Tibial nerve (tissue), 4 donors: Measurements from ENCODE around the gene TSEN34. TPM values are rescaled to one million over a fixed set of nuclear protein-coding genes. Genes with fewer than 3 reads are reported as not detected.
"Not testable (repeated sequence)": the region's sequence is repeated elsewhere in the genome, so short reads cannot be mapped to it uniquely, and the experiment has no call there.

ENCODE experiments used
- DNase-seq, 2 donors: peaks; one replicate each; pipeline ENCODE4 v3.0.0-alpha.2; 2019; ENCODE audit warnings: low spot score in 2 of 2
- H3K27ac ChIP-seq, 4 donors: fragments of 200-600 bp; sonication (generic) in 3 of 4; one replicate each; pipeline ENCODE4 v1.5.1; 2017 to 2019; ENCODE audit warnings: mild to moderate bottlenecking in 1 of 4
- H3K27me3 ChIP-seq, 2 donors: fragments of 200-600 bp; sonication (generic) in 1 of 2; one replicate each; pipeline versions ENCODE4 v1.5.1 to v1.6.0; 2017 to 2019
- H3K36me3 ChIP-seq, 3 donors: fragments of 200-600 bp; sonication (generic); one replicate each; pipeline ENCODE4 v1.5.1; 2018 to 2019
- H3K4me1 ChIP-seq, 4 donors: fragments of 200-600 bp; sonication (generic) in 3 of 4; one replicate each; pipeline ENCODE4 v1.5.1; 2017 to 2019
- H3K4me3 ChIP-seq, 4 donors: fragments of 200-600 bp; sonication (generic) in 3 of 4; one replicate each; pipeline ENCODE4 v1.5.1; 2017 to 2019; ENCODE audit warnings: mild to moderate bottlenecking in 1 of 4, moderate library complexity in 1 of 4
- H3K9me3 ChIP-seq, 4 donors: fragments of 200-600 bp; sonication (generic) in 3 of 4; one replicate each; pipeline ENCODE4 v1.5.1; 2017 to 2019
- EP300 ChIP-seq, 2 donors: sonication (generic); formaldehyde crosslinking; IDR thresholded peaks; one replicate each; pipeline ENCODE4 v1.6.1; 2017; ENCODE audit warnings: antibody characterized with exemption in 2 of 2, mild to moderate bottlenecking in 1 of 2
- POLR2A ChIP-seq, 2 donors: fragments of 450-650 bp; IDR thresholded peaks; one replicate each; pipeline ENCODE4 v1.6.1; 2017; ENCODE audit warnings: antibody characterized with exemption in 2 of 2, mild to moderate bottlenecking in 2 of 2, moderate library complexity in 2 of 2
- WGBS, 2 donors: methylation state at CpG; one replicate each; pipeline ENCODE4 v1.1.5; 2018; 5-methylcytosine and 5-hydroxymethylcytosine counted together
- total RNA-seq, 4 donors: library from RNA; depleted of rRNA; stranded (reverse); fragments of >200 nt; gene quantifications; one replicate each; pipeline ENCODE4 v1.1.0, GENCODE V29; 2016
- TF ChIP-seq, protein P1 (sequence below), 5 experiments: fragments of 200-600 bp in 3 of 5; fragments of 450-650 bp in 2 of 5; sonication (generic) in 3 of 5; IDR thresholded peaks; one replicate each; pipeline ENCODE4 v1.5.1; 2016 to 2019; ENCODE audit warnings: antibody characterized with exemption in 5 of 5, mild to moderate bottlenecking in 3 of 5, moderate library complexity in 2 of 5

Gene TSEN34
- total RNA-seq, 4 donors from 2014 or later: 37.3 to 70.8 (median 49.6) TPM

DNA sequence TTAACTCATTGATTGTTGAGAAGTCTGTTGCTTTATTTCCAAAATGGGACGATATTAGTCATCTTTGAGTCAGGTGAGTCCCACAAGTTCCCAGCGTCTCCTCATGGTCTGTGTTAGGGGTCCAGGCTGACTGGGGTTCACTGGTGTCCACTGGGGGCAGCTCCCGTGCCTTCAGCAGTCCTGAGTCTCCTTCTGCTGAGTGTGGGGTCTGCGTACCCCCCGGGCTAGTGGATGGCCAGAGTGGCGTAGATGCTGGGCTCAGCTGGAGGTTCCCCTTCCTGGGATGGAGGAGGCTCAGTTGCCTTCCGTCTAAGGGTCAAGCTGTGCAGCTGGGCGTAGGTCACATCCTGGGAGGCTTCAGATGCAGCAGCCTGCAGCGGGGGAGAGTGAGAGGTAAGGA, 25.8 kb downstream of the TSEN34 start:
- WGBS, 2 donors: 74% methylated on average over 6 to 9 of the region's 9 CpGs
- peaks cover 0 to 1% of the 10 kb centered on the region in 2 donors for H3K27me3 ChIP-seq
- no peak overlapping the region for H3K4me3 ChIP-seq
- no peak for DNase-seq
- H3K27ac ChIP-seq: no peak overlapping the region
- TF ChIP-seq POLR2A (IDR thresholded peaks at IDR 0.05) (no peak), EP300 (IDR thresholded peaks at IDR 0.05) (no peak)
- TF ChIP-seq, protein P1, sequence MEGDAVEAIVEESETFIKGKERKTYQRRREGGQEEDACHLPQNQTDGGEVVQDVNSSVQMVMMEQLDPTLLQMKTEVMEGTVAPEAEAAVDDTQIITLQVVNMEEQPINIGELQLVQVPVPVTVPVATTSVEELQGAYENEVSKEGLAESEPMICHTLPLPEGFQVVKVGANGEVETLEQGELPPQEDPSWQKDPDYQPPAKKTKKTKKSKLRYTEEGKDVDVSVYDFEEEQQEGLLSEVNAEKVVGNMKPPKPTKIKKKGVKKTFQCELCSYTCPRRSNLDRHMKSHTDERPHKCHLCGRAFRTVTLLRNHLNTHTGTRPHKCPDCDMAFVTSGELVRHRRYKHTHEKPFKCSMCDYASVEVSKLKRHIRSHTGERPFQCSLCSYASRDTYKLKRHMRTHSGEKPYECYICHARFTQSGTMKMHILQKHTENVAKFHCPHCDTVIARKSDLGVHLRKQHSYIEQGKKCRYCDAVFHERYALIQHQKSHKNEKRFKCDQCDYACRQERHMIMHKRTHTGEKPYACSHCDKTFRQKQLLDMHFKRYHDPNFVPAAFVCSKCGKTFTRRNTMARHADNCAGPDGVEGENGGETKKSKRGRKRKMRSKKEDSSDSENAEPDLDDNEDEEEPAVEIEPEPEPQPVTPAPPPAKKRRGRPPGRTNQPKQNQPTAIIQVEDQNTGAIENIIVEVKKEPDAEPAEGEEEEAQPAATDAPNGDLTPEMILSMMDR (IDR thresholded peaks at IDR 0.05): no peak
- no peaks in the 10 kb centered on the region for H3K4me1 ChIP-seq
- peaks cover 0 to 14% (median 0%) of the 10 kb centered on the region in 3 donors for H3K36me3 ChIP-seq
- H3K9me3 ChIP-seq: no peaks in the 10 kb centered on the region

DNA sequence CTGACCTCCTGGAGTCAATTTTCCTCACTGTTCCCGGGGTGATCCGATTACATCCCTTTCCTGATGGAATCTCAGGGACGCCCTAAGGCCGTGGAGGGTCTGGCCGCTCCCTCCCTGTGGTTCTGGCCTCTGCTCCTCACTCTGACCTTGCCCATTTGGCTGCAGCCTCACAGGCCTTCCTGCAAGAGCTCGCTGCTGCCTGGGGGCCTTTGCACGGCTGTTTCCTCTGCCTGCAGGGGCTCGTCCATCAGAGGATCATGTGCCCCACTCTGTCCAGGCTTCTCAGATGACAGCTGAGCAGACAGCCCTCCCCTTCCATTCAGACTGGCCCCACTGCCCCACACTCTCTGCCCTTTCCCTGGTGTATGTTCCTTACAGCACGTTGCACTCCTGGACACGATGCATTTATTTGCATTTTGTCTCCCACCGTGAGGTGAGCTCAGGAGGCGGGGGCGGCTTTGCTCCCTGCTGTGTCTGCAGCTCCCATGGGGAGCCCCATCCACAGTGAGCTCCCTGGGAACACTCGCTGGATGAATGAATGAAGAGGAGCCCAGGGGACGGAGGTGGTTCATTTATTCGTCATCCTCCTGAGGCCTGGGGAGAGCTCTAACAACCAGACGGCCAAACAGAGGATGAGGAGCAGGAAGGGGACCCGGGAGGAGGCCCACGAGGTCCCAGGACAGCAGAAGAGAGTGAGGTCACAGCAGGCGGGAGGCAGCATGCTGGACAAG, 26.6 kb downstream of the TSEN34 start:
- not testable (repeated sequence) for DNase-seq, H3K27ac ChIP-seq, H3K27me3 ChIP-seq, H3K4me3 ChIP-seq, H3K4me1 ChIP-seq, H3K9me3 ChIP-seq
- WGBS, 2 donors: 53% methylated on average over 15 to 17 of the region's 20 CpGs
- peaks cover 0 to 14% (median 0%) of the 10 kb centered on the region in 3 donors for H3K36me3 ChIP-seq

DNA sequence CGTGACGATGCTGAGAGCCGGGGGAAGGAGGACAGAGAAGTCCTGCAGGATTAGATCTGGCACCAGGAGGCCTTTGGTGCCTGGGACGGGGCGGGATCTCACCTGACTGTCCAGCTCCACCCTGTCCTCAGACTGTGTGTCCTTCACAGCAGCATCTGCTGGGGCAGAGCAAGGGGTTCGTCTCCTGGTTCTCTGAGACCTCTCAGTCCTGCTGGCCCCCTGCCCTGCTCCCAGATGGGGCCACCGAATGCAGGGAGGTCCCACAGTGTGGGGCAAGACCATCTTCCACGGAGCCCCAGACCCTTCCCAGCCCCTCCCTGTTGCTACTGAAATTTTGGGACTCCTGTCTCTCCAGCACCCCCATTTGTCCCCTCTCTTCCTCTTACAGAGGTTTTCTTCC, 27.2 kb downstream of the TSEN34 start:
- WGBS, 2 donors: 68 to 74% methylated on average over 8 of the region's 8 CpGs
- Histone ChIP-seq H3K4me1 (no peaks in the 10 kb centered on the region), H3K9me3 (no peaks in the 10 kb centered on the region), H3K4me3 (no peak overlapping the region), H3K36me3 (peaks cover 0 to 14% (median 0%) of the 10 kb centered on the region in 3 donors), H3K27ac (no peak overlapping the region), H3K27me3 (peaks cover 0 to 13% of the 10 kb centered on the region in 2 donors)
- TF ChIP-seq POLR2A (IDR thresholded peaks at IDR 0.05) (no peak), EP300 (IDR thresholded peaks at IDR 0.05) (no peak)
- TF ChIP-seq, protein P1 (IDR thresholded peaks at IDR 0.05): no peak
- DNase-seq: no peak

DNA sequence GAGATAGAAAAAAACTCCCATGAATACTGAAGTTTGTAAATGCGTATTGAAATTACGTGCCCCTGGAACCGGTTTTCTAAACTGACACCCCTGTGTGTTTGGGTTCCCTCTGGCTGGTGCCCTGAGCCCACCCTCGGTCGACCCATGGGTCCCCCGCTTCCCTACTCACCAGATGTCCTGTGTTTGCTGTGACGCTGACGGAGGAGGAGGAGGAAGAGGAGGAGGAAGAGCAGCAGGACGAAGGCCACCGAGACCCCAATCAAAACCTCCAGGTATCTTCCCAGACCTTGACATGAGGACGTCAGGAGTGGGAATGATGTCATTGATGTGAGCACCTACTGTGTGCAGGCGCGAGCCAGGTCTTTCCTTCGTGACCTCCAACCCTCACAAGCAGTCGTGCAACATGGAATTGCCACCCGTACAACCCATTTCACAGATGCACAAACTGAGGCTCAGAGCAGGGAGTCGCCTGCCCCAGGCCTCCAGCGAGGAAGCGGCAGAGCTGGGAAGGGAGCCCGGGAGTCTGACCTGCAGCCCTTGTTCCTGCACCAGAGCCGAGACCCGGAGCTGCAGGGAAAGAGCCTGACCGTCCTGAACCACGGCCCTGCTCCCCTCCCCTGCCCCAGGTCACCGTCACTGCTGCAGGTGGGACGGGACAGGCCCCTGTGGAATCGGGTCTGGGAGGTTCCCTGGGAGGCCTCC, 28.0 kb downstream of the TSEN34 start:
- H3K4me3 ChIP-seq: no peak overlapping the region
- no peak for DNase-seq
- no peaks in the 10 kb centered on the region for H3K9me3 ChIP-seq
- WGBS, 2 donors: 88 to 92% methylated on average over 17 of the region's 27 CpGs
- TF ChIP-seq EP300 (IDR thresholded peaks at IDR 0.05) (no peak), POLR2A (IDR thresholded peaks at IDR 0.05) (no peak)
- TF ChIP-seq, protein P1 (IDR thresholded peaks at IDR 0.05): no peak
- peaks cover 0 to 14% (median 0%) of the 10 kb centered on the region in 3 donors for H3K36me3 ChIP-seq
- H3K27ac ChIP-seq: no peak overlapping the region
- peaks cover 0 to 13% of the 10 kb centered on the region in 2 donors for H3K27me3 ChIP-seq
- no peaks in the 10 kb centered on the region for H3K4me1 ChIP-seq

DNA sequence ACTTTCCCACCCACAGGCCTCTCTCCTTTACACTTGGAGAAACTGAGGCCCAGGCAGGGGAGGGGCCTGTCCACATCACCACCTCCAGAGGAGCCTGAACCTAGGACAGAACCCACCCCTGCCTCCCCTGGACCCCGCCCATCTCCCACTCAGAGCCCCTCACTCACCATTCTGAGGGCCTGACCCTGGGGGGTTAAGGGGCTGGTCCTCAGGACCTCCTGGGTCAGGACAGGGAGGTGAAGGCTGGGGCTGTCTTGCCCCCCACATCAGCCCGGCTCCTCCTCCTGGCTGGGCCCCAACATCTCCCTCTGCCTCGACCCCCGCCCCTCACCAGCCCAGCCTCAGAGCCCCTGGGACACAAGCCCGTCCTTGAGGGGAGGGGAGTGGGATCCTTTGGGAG, 28.6 kb downstream of the TSEN34 start:
- not testable (repeated sequence) for H3K9me3 ChIP-seq, H3K4me3 ChIP-seq, H3K27ac ChIP-seq, DNase-seq, H3K4me1 ChIP-seq
- 60 to 100% methylated on average over 1 of the region's 5 CpGs for WGBS, 2 donors
- H3K36me3 ChIP-seq: peaks cover 0 to 14% (median 0%) of the 10 kb centered on the region in 3 donors
- peaks cover 0 to 13% of the 10 kb centered on the region in 2 donors for H3K27me3 ChIP-seq

DNA sequence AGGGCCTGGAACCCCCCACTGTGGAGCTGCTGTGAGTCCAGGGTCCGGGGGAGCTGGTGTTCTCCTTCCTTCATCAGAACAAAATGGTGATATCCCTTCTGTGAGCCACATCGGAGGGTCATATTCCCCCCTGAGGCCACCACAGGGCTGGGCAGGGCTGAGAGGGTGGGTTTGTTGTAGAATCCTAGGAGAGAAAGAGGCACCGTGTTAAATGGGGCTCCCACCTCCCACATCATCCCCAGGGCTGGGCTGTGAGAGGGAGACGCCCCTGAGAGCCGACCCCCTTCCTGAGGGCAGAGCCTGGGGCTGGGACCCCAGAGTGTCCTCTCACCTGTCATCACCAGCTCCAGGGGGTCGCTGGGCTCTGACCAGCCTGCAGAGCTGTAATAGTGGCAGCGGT, 30.8 kb downstream of the TSEN34 start:
- not testable (repeated sequence) for H3K4me1 ChIP-seq, H3K27ac ChIP-seq, H3K4me3 ChIP-seq, H3K9me3 ChIP-seq, H3K36me3 ChIP-seq, DNase-seq
- WGBS, 2 donors: 71 to 77% methylated on average over 6 to 7 of the region's 7 CpGs
- H3K27me3 ChIP-seq: peaks cover 0 to 13% of the 10 kb centered on the region in 2 donors

DNA sequence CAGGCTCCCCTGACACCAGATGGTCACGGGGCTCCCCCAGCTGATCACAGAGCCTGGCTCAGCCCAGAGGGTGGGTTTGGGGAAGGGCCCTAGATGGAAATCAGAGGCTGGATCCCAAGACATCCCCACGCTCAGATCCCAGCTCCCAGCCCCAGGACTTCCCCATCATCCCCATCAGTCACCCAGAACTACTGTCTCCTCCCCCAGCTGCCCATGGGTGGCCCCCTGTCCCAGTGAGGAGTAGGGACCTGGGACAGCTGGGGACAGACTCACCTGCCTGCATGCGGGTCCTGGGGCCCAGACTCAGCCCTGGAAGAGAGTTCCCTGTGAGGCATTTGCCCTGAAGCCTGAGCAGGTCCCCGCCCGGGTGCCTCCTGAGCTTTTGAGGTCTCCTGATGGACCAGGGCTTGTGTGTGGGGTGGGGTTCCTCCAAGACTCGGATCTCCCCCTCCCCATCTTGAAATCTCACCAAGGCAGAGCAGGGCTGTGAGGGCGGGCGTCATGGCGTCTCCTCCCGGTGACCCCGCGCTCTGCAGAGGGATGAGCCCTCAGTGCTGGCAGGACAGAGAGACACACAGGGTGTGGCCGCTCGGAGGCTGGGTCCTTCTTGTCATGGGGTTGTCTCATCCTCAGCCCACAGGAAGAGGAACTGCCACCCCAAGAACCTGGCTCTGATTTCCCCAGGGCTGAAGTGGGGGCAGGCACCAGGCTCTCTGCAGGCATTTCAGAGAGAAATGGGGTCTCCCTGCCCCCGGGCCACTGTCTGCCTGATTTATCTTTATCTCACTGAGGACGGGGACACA, 31.6 kb downstream of the TSEN34 start, which contains the start of gene LILRB3:
Gene LILRB3, minus strand, starts transcription at position 534 of the 803 bp plus-strand sequence. Its CDS starts 31 bp downstream, at position 503.
- not testable (repeated sequence) for DNase-seq, H3K4me1 ChIP-seq, H3K9me3 ChIP-seq, H3K36me3 ChIP-seq, H3K27ac ChIP-seq
- Histone ChIP-seq H3K4me3 (peak within 1 kb of the TSS in 1 of 4 donors; percentile 37), H3K27me3 (peaks cover 0 to 15% of the 10 kb centered on the region in 2 donors)
- 53 to 72% methylated on average over 13 to 14 of the region's 16 CpGs for WGBS, 2 donors

DNA sequence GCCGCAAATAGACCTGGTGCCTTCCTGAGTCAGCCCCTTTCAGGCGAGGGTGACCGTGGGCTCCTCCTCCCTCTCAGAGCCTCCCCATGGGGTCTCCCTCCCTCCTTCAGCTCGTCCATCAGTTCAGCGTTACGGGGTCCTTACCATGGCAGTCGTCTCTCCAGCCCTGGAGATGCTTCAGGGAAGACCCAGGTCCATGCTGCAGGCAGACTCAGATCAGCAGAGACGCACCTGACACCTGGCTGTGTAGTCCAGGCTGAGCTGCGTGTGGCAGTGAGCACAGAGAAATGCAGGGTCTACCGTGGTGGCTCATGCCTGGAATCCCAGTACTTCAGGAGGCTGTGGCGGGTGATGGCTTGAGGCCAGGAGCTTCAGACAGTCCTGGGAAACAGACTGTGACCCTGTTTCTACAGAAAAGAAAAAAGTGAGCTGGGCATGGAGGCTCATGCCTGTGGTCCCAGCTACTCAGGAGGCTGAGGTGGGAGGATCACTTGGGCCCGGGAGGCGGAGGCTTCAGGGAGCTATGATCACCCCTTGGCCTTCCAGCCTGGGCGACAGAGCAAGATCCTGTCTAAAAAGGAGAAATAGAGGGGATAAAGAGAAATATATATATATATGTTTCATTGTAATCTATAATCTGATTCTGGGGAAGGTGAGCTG, 32.3 kb downstream of the TSEN34 start:
- WGBS, 2 donors: 43 to 52% methylated on average over 14 of the region's 14 CpGs
- not testable (repeated sequence) for H3K4me1 ChIP-seq, H3K9me3 ChIP-seq, H3K36me3 ChIP-seq, H3K27ac ChIP-seq, H3K4me3 ChIP-seq, DNase-seq
- peaks cover 0 to 21% of the 10 kb centered on the region in 2 donors for H3K27me3 ChIP-seq

DNA sequence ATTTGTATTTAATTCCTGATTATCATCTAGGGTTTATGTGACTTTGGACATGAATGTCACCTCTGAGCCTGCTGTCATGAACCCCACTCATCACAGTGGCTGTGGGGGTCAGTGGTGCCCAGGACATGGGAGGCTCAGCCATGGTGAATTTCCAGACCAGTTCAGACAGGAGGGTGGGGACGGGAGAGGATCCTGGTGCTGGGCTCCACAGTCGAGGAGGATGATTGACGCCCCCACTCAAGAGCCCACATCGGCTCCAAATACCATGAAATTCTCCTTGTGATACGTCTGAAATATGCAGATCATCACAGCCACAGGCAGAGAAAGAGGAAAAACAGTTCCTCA, 32.8 kb downstream of the TSEN34 start:
- H3K27me3 ChIP-seq: peaks cover 0 to 21% of the 10 kb centered on the region in 2 donors
- 38 to 66% methylated on average over 5 of the region's 5 CpGs for WGBS, 2 donors
- not testable (repeated sequence) for H3K27ac ChIP-seq, H3K9me3 ChIP-seq, DNase-seq, H3K4me1 ChIP-seq, H3K36me3 ChIP-seq, H3K4me3 ChIP-seq
